ENCODE data around the gene DAPK1. TPM values are rescaled to one million over a fixed set of nuclear protein-coding genes. Genes with fewer than 3 reads are reported as not detected.

Gene DAPK1
- total and polyA plus RNA-seq, 9 donors = 14.9 to 24.3 (median 18.8) TPM

DNA sequence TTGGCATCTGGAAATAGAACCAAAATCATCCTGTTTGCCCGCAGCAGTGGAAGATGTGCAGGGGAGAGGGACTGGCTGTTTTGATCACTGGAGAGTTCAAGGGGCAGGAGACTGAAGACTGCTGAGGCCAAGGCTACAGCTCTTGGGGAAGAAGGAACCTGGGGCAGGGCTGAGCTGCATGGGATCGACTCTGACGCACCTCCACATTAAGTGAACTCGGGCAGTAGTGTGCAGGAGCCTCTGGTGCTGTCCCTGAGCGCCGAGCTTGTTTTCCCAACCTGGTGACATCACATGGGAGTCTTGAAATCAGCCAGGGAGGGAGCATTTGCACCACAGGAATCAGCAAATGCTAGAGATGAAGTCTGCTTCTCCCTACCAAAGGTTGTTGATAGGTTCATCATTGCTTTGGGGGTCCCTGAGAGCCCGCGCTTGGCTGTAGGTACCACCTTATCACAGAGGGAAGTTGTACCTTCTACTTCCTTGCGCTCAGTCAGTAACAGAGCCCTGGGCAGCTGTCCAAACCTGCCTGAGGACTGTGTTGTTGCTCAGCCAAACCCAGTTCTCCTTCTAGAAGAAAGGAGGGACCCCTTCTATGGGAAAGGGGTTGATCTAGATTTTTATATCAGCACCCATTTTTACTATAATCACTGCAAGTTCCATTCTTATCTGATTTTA is 175.9 kb downstream of the DAPK1 start:
- Histone ChIP-seq H3K27ac (ENCODE audit: low read length) (no peak overlapping the region), H3K27me3 (ENCODE audit: control insufficient read depth, insufficient read depth, low read length) (no peaks in the 10 kb centered on the region), H3K9me3 (replicated peaks; ENCODE audit: control insufficient read depth, low read depth, low read length) (no peaks in the 10 kb centered on the region), H3K36me3 (ENCODE audit: control insufficient read depth, insufficient read depth, low read length) (peaks cover 15% of the 10 kb centered on the region), H3K4me1 (ENCODE audit: control insufficient read depth, insufficient read depth, low read length) (no peaks in the 10 kb centered on the region), H3K4me3 (ENCODE audit: low read length) (no peak overlapping the region)
- no peak for DNase-seq
- WGBS (ENCODE audit: insufficient coverage) = 89% methylated on average over 6 of the region's 9 CpGs

DNA sequence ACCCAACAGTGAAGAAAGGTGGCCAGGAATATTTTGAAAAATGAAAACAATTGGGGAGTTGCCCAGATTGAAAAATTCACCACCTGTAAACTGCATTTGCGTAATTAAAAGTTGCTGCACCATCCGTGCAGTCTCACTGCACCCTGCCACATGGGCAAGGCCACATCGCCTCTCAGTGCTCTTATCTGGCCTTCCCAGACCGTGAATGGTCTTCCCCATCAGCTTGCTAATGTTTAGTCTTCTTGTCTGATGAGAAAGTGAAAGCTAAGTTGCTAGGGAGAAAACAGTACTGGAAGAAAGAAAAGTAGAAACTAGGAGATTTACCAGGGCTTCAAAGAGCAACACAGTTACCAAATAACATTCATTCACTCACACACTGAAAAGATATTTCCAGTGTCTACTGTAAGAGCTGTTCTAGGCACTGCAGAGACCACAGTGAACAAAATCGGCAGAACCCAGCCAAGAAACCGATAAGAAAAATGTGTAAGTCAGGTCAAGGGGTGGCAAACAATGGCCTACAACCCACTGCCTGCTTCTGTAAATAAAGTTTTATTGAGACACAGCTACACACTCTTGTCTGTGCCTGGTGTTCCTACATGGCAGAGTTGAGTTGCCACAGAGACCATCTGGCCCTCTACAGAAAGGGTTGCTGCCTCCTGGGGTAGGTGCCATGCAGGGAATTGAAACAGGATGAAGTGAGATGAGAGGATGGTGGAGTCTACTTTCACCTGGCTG is 177.1 kb downstream of the DAPK1 start:
- H3K4me3 ChIP-seq (ENCODE audit: low read length) = no peak overlapping the region
- no peak overlapping the region for H3K27ac ChIP-seq (ENCODE audit: low read length)
- WGBS (ENCODE audit: insufficient coverage) = 87% methylated on average over 5 of the region's 6 CpGs
- no peaks in the 10 kb centered on the region for H3K27me3 ChIP-seq (ENCODE audit: control insufficient read depth, insufficient read depth, low read length)
- H3K36me3 ChIP-seq (ENCODE audit: control insufficient read depth, insufficient read depth, low read length) = peaks cover 11% of the 10 kb centered on the region
- H3K4me1 ChIP-seq (ENCODE audit: control insufficient read depth, insufficient read depth, low read length) = no peaks in the 10 kb centered on the region
- no peaks in the 10 kb centered on the region for H3K9me3 ChIP-seq (replicated peaks; ENCODE audit: control insufficient read depth, low read depth, low read length)
- DNase-seq = no peak

DNA sequence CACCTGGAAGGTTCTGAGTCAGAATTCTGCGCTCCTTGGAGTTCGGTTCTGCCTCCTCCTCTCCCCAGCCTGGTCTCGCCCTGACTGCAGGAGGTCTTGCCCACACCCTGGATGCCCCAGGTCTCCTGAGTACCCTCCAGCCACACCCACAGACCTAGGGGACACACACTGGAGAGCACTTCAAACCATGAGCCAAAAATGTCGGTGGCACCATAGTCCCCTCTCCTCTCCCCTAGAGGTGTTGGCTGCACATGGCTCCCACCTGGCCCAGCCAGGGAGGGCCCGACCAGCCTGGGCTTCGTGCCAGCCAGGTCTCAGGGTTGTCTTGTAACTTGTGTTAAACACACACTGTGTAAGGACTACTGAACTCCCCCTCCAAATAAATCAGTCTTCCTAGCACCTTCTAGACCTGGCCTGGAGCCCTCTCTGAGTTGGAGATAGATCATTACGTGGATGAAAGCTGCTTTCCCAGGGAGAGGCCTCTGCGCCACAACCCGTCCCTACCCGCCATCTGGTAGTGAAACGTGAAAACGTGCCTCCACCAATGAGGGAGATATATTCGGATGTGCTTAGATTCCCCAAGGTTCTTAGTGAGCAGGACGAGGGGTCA is 178.3 kb downstream of the DAPK1 start:
- Histone ChIP-seq H3K9me3 (replicated peaks; ENCODE audit: control insufficient read depth, low read depth, low read length) (no peaks in the 10 kb centered on the region), H3K27me3 (ENCODE audit: control insufficient read depth, insufficient read depth, low read length) (no peaks in the 10 kb centered on the region), H3K4me3 (ENCODE audit: low read length) (no peak overlapping the region), H3K36me3 (ENCODE audit: control insufficient read depth, insufficient read depth, low read length) (peaks cover 6% of the 10 kb centered on the region), H3K27ac (ENCODE audit: low read length) (no peak overlapping the region), H3K4me1 (ENCODE audit: control insufficient read depth, insufficient read depth, low read length) (no peaks in the 10 kb centered on the region)
- DNase-seq = no peak
- WGBS (ENCODE audit: insufficient coverage) = 80% methylated on average over 7 of the region's 14 CpGs

DNA sequence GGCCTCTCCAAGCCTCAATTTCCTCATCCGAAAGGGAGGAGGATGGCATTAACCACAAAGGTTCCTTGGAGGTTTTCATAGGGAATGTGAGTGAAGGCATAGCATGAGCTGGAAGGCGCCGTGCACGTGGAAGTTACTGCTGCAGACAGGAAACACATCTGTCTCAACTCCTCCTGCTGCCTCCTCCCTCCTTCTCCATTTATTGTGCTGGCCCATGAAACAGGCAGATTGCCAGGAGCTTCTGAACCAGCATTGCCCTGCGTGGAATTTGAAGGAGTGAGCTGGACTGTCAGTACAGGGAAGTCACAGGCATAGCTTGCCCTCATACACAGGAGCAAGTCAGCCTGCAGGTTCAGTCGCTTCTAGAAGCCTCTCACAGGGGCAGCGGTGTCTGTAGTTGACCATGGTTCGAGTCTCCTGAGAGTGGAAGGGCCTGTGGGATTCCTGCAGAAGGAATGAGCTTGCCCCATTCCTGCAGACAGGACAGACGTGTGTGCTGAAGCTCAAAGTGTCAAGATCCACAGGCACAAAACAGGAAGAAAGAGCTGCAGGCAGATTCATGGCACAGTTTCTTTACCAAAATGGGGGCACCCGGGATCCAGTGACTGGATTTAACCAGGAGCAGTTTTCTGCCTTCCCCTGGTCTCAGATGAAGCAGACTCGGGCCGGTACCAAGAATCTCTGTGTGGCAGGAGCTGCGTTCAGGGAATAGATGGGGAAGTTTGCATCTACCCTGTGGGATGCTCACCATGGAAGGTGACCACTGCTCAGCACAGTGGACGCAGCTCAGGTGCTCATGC is 179.5 kb downstream of the DAPK1 start:
- Histone ChIP-seq H3K4me3 (ENCODE audit: low read length) (no peak overlapping the region), H3K9me3 (replicated peaks; ENCODE audit: control insufficient read depth, low read depth, low read length) (no peaks in the 10 kb centered on the region), H3K36me3 (ENCODE audit: control insufficient read depth, insufficient read depth, low read length) (peaks cover 12% of the 10 kb centered on the region), H3K27me3 (ENCODE audit: control insufficient read depth, insufficient read depth, low read length) (no peaks in the 10 kb centered on the region), H3K27ac (ENCODE audit: low read length) (no peak overlapping the region), H3K4me1 (ENCODE audit: control insufficient read depth, insufficient read depth, low read length) (no peaks in the 10 kb centered on the region)
- WGBS (ENCODE audit: insufficient coverage) = 81% methylated on average over 10 of the region's 14 CpGs
- DNase-seq = peak; percentile 66

DNA sequence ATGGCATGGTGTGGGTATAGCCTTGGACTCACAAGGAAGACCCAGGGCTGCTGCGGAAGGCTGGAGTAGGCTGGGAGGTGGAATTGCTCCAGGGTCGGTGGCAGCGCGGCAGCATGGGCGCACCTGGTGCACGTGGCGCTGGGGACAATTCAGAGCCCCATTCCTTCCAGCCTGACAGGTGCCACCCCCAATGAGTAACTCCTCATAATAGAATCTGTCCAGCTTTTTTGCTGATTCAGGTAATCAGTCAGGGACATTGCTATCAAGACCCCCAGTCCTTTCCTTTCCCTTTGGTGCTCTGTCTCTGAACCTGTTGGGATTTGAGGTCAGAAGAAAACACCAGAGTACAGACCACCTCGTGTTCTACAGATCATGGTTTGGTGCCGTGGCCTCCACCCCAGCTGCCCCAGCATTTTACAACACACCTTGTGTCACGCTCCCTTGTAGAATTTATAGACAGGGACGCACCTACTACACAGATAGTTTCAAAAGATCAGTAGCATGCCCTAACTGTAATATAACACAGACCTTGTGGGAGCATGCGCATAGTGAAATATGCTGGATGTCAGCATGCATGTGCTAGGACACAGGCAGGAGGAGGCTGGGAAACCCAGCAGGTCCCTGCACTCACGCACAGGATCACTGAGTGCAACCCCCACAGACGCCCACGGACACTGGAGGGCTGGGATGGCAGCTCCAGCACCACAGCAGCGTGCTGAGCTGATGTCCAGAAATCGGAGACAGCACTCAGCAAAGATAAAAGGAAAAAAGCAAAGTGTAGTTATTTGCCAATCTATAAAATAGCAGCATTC is 180.3 kb downstream of the DAPK1 start:
- H3K27ac ChIP-seq (ENCODE audit: low read length) = no peak overlapping the region
- H3K36me3 ChIP-seq (ENCODE audit: control insufficient read depth, insufficient read depth, low read length) = peaks cover 16% of the 10 kb centered on the region
- DNase-seq = no peak
- 84% methylated on average over 10 of the region's 17 CpGs for WGBS (ENCODE audit: insufficient coverage)
- H3K27me3 ChIP-seq (ENCODE audit: control insufficient read depth, insufficient read depth, low read length) = no peaks in the 10 kb centered on the region
- no peaks in the 10 kb centered on the region for H3K9me3 ChIP-seq (replicated peaks; ENCODE audit: control insufficient read depth, low read depth, low read length)
- no peaks in the 10 kb centered on the region for H3K4me1 ChIP-seq (ENCODE audit: control insufficient read depth, insufficient read depth, low read length)
- H3K4me3 ChIP-seq (ENCODE audit: low read length) = no peak overlapping the region

DNA sequence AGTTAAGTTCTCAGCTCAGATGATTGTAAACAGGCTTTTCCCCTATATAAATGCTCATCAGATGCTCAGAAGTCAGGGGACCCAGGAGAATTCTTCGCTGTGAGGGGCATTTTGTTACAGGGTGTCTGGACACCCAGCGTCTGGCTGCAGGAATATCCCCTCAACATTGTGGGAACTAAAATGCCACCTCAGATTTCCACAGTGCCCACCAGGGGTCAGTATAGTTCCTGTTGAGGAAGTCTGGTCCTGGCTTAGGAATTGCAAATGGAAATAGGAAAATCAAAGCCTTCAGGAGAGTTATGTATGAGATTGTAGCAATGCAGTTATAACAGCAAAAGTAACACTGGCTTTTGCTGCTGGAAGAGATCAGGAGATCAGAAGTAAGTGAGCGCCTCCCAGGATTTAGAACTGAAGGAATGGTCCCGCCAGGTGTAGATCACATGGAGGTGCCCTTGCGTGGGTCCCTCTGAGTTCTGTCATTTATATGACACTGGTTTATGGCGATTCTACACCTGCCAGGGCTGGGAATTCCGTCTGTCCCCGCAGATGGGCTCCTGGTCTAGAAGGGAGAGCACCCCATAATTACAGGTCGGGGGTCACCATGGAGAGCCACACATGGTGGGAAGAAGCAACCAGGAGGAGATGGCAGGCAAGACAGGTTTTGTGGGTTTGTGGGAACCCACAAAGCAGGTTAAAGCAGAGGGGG is 181.1 kb downstream of the DAPK1 start:
- Histone ChIP-seq H3K27me3 (ENCODE audit: control insufficient read depth, insufficient read depth, low read length) (no peaks in the 10 kb centered on the region), H3K9me3 (replicated peaks; ENCODE audit: control insufficient read depth, low read depth, low read length) (no peaks in the 10 kb centered on the region), H3K4me1 (ENCODE audit: control insufficient read depth, insufficient read depth, low read length) (no peaks in the 10 kb centered on the region), H3K27ac (ENCODE audit: low read length) (no peak overlapping the region), H3K36me3 (ENCODE audit: control insufficient read depth, insufficient read depth, low read length) (peaks cover 20% of the 10 kb centered on the region), H3K4me3 (ENCODE audit: low read length) (no peak overlapping the region)
- peak; percentile 88 for DNase-seq
- 85% methylated on average over 4 of the region's 9 CpGs for WGBS (ENCODE audit: insufficient coverage)

DNA sequence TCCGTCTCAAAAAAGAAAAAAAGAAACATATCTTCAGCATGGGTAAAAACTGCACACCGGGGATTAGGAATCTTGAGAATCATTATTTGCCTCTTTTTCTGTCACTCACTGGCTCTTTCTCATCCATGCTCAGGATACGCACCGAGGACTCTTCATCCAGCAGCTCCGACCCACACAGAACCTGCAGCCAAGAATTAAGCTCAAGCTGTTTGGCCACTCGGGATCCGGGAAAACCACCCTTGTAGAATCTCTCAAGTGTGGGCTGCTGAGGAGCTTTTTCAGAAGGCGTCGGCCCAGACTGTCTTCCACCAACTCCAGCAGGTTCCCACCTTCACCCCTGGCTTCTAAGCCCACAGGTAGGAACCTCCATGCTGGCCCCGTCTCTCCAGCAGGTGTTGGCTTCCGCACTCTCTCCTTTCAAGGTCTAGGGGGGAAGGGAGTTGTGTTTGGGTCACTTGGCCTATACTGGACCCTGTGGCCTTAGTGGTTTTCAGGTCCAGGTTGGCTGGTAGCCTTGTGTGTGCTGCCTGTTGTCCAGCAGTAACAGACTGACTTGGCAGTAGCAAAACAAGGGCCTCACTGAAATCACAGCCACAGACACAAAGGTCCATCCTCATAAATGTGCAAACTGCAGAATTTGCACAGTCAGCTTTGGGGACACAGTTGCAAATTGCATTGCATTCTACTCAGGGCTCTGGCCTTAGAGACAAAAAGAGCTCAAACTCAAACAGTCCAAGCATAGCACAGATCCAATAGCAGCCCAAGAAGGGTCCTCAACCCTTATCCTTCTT is 183.8 kb downstream of the DAPK1 start:
- 86% methylated on average over 8 of the region's 11 CpGs for WGBS (ENCODE audit: insufficient coverage)
- Histone ChIP-seq H3K4me3 (ENCODE audit: low read length) (no peak overlapping the region), H3K27ac (ENCODE audit: low read length) (no peak overlapping the region), H3K36me3 (ENCODE audit: control insufficient read depth, insufficient read depth, low read length) (peaks cover 26% of the 10 kb centered on the region), H3K4me1 (ENCODE audit: control insufficient read depth, insufficient read depth, low read length) (no peaks in the 10 kb centered on the region), H3K9me3 (replicated peaks; ENCODE audit: control insufficient read depth, low read depth, low read length) (no peaks in the 10 kb centered on the region), H3K27me3 (ENCODE audit: control insufficient read depth, insufficient read depth, low read length) (no peaks in the 10 kb centered on the region)
- DNase-seq = no peak

DNA sequence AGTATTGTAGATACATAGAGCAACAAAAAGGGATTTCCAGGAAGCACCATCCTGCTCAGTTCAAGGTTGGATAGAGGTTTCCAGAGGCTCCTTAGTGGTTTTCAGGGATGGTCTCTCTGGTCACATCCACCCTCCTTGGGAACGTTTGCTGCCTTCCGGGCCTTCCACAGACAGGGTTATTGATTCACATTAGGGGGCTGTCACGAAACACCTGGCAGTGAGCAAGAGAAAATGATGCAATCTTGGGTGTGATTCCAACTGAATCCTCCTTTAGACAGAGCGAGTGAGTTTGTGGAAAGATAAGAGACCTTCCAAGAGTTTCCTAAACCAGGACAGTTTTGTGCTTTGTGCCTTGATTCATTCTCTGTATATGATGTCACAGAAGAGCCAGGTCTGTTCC is 184.4 kb downstream of the DAPK1 start:
- H3K27me3 ChIP-seq (ENCODE audit: control insufficient read depth, insufficient read depth, low read length) = no peaks in the 10 kb centered on the region
- peaks cover 29% of the 10 kb centered on the region for H3K36me3 ChIP-seq (ENCODE audit: control insufficient read depth, insufficient read depth, low read length)
- no peak overlapping the region for H3K4me3 ChIP-seq (ENCODE audit: low read length)
- WGBS (ENCODE audit: insufficient coverage) = 41% methylated on average over 3 of the region's 4 CpGs
- H3K9me3 ChIP-seq (replicated peaks; ENCODE audit: control insufficient read depth, low read depth, low read length) = no peaks in the 10 kb centered on the region
- no peak for DNase-seq
- no peaks in the 10 kb centered on the region for H3K4me1 ChIP-seq (ENCODE audit: control insufficient read depth, insufficient read depth, low read length)
- H3K27ac ChIP-seq (ENCODE audit: low read length) = no peak overlapping the region

All from muscle of leg (tissue), 11 donors.